ENCODE measurements around the gene HECTD3. TPM values are rescaled to one million over a fixed set of nuclear protein-coding genes. Genes with fewer than 3 reads are reported as not detected.

HECTD3 gene
- total and polyA plus RNA-seq, 9 of the 15 experiments (the other 6 are each of a cell fraction or from before 2014, with no cell fraction given) = 6.3 to 50.8 (median 18.9) TPM

- Histone ChIP-seq H3K9me3 (replicated peaks; ENCODE audit: control insufficient read depth, insufficient read depth, low read depth, low read length) (no peaks in the 10 kb centered on the region), H3K4me3 (no peak overlapping the region), H3K27ac (ENCODE audit: extremely low read depth, low read depth, low read length) (no peak overlapping the region), H3K9ac (ENCODE audit: insufficient read depth in 1 of 2, low read depth in 2 of 2, low read length in 2 of 2) (peak overlapping the region in 1 of 2 experiments; percentile 36; a peak in 1 of 4 replicates), H3K27me3 (ENCODE audit: control insufficient read depth in 2 of 2, insufficient read depth in 2 of 2, low read length in 2 of 2) (no peaks in the 10 kb centered on the region), H3K36me3 (ENCODE audit: control insufficient read depth, insufficient read depth, low read length) (peaks cover 29% of the 10 kb centered on the region), H3K4me2 (ENCODE audit: insufficient read depth, low read length) (no peak overlapping the region), H3K4me1 (replicated peaks in 1 of 2; ENCODE audit: control insufficient read depth in 2 of 2, insufficient read depth in 2 of 2, low read length in 2 of 2) (peaks cover 26 to 32% of the 10 kb centered on the region in 2 experiments; a peak in 4 of 5 replicates), H3K9me1 (ENCODE audit: control insufficient read depth, insufficient read depth, low read length) (peaks cover 3% of the 10 kb centered on the region), H2AFZ (ENCODE audit: low read depth, low read length) (no peak overlapping the region), H3K79me2 (ENCODE audit: control insufficient read depth, insufficient read depth, low read length) (peaks cover 27% of the 10 kb centered on the region), H4K20me1 (replicated peaks; ENCODE audit: control insufficient read depth, insufficient read depth, low read length) (peaks cover 13% of the 10 kb centered on the region; the same call in 1 of the 2 replicates)
- intact Hi-C loops (cut with micrococcal nuclease) (loop anchor here (5.0 to 10.0 kb wide), 3 partner anchors 71 to 558 kb away; partner anchors contain the start of gene ZSWIM5), in situ Hi-C loops (cut with MboI) (no loop called here)
- ATAC-seq (no peak), DNase-seq (ENCODE audit: extremely low read depth in 1 of 4, low spot score in 3 of 4) (peak in 2 of 4 experiments; percentile 7 to 47), FAIRE-seq (no peak)
- no TSS peak for BruUV-seq (replicated peaks)
- CTCF ChIA-PET (ENCODE audit: low intra/inter-chr PET ratio) = interaction anchor here (4.6 kb wide), 1 partner anchor 283 kb away, joined by 58 read pairs; no protein-coding TSS in a partner anchor
- POLR2A ChIA-PET = interaction anchor here (0.6 to 8.7 kb wide), 10 partner anchors 16 to 505 kb away, joined by 3 to 113 read pairs (median 3); partner anchors contain the start of genes PRDX1 and RNU5D-1
- WGBS (ENCODE audit: insufficient coverage, low coverage, missing lambda C conversion rate) = 33% methylated on average over 6 of the region's 6 CpGs
- TF ChIP-seq, protein P1, sequence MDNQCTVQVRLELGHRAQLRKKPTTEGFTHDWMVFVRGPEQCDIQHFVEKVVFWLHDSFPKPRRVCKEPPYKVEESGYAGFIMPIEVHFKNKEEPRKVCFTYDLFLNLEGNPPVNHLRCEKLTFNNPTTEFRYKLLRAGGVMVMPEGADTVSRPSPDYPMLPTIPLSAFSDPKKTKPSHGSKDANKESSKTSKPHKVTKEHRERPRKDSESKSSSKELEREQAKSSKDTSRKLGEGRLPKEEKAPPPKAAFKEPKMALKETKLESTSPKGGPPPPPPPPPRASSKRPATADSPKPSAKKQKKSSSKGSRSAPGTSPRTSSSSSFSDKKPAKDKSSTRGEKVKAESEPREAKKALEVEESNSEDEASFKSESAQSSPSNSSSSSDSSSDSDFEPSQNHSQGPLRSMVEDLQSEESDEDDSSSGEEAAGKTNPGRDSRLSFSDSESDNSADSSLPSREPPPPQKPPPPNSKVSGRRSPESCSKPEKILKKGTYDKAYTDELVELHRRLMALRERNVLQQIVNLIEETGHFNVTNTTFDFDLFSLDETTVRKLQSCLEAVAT (IDR thresholded peaks at IDR 0.05) = 0 out of 4 replicates have a peak, but pooled peaks of 1 of the 2 experiments have one; percentile 11
- no peak for TF ChIP-seq ZNF655 (CRISPR knock-in tag; IDR thresholded peaks at IDR 0.05)
- peak; percentile 66 for TF ChIP-seq POLR2A (conservative IDR thresholded peaks at IDR 0.05)
- peak; percentile 64 for TF ChIP-seq POLR2B (IDR thresholded peaks at IDR 0.05; ENCODE audit: low read depth, partially characterized antibody)
- no peak for TF ChIP-seq NCOA6 (IDR thresholded peaks at IDR 0.05)
- TF ChIP-seq PTTG1 (tag; IDR thresholded peaks at IDR 0.05; ENCODE audit: low read depth) = no peak
- peak; percentile 27 for TF ChIP-seq KDM5B (IDR thresholded peaks at IDR 0.05; ENCODE audit: insufficient replicate concordance, low read depth, low read length)
- TF ChIP-seq, protein P2, sequence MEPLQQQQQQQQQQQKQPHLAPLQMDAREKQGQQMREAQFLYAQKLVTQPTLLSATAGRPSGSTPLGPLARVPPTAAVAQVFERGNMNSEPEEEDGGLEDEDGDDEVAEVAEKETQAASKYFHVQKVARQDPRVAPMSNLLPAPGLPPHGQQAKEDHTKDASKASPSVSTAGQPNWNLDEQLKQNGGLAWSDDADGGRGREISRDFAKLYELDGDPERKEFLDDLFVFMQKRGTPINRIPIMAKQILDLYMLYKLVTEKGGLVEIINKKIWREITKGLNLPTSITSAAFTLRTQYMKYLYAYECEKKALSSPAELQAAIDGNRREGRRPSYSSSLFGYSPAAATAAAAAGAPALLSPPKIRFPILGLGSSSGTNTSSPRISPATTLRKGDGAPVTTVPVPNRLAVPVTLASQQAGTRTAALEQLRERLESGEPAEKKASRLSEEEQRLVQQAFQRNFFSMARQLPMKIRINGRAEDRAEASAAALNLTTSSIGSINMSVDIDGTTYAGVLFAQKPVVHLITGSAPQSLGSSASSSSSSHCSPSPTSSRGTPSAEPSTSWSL (CRISPR knock-in tag; IDR thresholded peaks at IDR 0.05; ENCODE audit: borderline replicate concordance) = no peak
- no peak for TF ChIP-seq SMAD1 (IDR thresholded peaks at IDR 0.05; ENCODE audit: low read depth, low read length, partially characterized antibody)
- TF ChIP-seq, protein P3, sequence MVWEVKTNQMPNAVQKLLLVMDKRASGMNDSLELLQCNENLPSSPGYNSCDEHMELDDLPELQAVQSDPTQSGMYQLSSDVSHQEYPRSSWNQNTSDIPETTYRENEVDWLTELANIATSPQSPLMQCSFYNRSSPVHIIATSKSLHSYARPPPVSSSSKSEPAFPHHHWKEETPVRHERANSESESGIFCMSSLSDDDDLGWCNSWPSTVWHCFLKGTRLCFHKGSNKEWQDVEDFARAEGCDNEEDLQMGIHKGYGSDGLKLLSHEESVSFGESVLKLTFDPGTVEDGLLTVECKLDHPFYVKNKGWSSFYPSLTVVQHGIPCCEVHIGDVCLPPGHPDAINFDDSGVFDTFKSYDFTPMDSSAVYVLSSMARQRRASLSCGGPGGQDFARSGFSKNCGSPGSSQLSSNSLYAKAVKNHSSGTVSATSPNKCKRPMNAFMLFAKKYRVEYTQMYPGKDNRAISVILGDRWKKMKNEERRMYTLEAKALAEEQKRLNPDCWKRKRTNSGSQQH (CRISPR knock-in tag; IDR thresholded peaks at IDR 0.05) = 0 out of 2 replicates have a peak, but pooled peaks have one; percentile 10
- no peak for TF ChIP-seq FIP1L1 (IDR thresholded peaks at IDR 0.05; ENCODE audit: low read depth, low read length, poor library complexity, severe bottlenecking)
- TF ChIP-seq MEF2D (tag; conservative IDR thresholded peaks at IDR 0.05; ENCODE audit: low read depth) = no peak
- peak in 1 of 3 experiments; percentile 16; a peak in 1 of 6 replicates for TF ChIP-seq CTCF (IDR thresholded peaks at IDR 0.05 in 2 of 3, conservative IDR thresholded peaks at IDR 0.05 in 1 of 3; ENCODE audit: insufficient read depth in 2 of 3, low read depth in 1 of 3, low read length in 3 of 3)
- peak; percentile 71 for TF ChIP-seq MYNN (IDR thresholded peaks at IDR 0.05)
- TF ChIP-seq MYNN (CRISPR knock-in tag; IDR thresholded peaks at IDR 0.05) = no peak
These were observed 5.6 kb upstream of the HECTD3 start for GRCh38 chr1:45016767-45017166.
